ENCODE measurements around the gene CGB1.
"Not testable (repeated sequence)": the region's sequence is repeated elsewhere in the genome, so short reads cannot be mapped to it uniquely, and the experiment has no call there.

CGB1 gene

DNA sequence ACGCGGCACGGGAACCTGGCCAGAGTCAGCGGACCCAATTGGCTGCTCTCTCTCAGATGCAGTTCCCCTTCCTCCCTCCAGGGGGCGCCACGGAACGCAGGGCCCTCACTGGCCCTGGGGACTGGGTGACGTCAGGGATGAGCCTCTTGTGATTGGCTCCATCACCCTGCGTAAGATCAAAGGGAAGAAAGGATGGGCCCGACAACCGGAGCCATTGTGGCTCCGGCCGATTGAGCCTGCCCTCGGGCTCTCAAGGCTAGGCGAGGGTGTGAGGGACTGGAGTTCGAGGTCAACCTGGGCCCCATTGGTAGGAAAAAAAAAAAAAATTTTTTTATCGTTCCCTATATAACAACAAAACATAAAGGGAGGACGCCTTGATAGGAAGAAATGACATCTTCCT is at the start of gene CGB1:
TSS of gene CGB1 (minus strand) at position 81 of the 400 bp plus-strand sequence. CDS start 184 bp downstream, outside the sequence.
- not testable (repeated sequence) for DNase-seq

DNA sequence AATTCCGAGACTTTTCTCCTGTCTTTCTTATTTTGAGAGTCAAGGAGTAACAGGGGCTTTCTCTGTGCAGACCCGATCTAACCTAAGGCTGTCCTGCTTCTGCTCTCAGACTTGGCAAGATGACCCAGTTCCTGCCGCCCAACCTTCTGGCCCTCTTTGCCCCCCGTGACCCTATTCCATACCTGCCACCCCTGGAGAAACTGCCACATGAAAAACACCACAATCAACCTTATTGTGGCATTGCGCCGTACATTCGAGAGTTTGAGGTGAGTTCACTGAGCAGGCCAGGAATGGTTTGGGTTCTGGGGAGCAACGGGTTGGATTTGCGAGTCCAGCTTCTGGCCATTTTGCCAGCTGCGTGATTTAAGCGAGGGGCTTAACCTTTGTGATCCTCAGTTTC is 49.6 kb upstream of the CGB1 start:
- no peak for DNase-seq

- no peak for DNase-seq
These were observed 49.2 kb upstream of the CGB1 start for GRCh38 chr19:49085868-49086232.

DNA sequence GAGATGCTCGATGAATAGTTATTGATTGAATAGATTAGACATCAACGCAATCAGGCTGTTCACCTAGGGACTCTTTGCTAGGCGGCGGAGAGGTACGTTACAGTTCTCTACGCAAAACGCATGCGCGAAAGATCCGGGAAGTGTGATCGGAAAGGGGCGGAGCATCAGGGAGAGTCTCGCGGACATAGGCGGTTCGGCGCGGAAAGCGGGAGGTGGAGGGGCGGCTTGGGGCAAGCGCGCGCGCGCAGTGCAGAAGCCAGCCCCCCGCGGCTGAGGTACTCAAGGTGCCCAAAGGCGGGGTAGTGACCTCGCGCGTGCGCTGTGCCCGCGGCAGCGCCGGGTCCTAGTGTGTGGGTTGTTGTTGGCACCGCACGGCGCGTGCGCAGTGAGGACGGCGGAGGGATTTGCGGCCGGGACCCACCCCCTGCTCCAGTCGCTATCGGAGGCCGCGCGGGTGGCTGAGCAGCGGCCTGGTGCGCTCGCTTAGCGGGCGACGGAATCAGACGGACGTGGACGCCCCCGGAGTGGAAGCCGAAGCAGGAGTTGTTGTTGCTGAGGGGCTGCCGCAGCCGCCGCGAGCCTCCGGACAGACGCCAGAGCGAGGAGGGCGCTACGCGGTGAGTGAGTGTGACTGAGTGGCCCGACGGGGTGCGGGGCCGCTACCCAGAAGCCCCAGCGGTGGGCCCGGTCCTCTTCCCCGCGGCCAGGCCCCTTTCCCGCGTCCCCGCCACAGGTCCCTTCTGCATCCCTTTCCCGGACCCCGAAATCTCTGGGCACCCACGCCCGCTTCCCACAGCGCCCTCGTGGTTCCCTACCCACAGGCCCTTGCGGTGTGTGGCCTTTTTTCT is 48.5 kb upstream of the CGB1 start, which contains the start of gene SNRNP70:
TSS of gene SNRNP70 (plus strand) at position 432 of the 848 bp plus-strand sequence. CDS start 964 bp downstream, outside the sequence.
- peak; percentile 98 for DNase-seq

- DNase-seq: no peak
These were observed 47.7 kb upstream of the CGB1 start for GRCh38 chr19:49084206-49085019.

DNA sequence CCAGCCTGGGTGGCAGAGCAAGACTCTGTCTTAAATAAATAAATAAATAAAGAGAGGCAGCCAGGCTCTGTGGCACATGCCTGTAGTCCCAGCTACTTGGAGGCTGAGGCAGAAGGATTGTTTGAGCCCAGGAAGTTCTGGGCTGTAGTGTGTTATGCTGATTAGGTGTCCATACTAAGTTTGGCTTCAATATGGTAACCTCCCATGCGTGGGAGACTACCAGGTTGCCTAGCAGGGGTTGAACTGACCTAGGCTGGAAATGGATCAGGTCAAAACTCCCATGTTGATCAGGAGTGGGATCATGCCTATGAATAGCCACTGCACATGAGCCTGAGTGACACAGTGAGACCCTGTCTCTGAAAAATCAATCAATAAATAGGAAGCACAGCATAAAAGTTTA is 44.6 kb upstream of the CGB1 start:
- DNase-seq: no peak

- no peak for DNase-seq
These were observed 43.7 kb upstream of the CGB1 start for GRCh38 chr19:49080392-49080791.

DNA sequence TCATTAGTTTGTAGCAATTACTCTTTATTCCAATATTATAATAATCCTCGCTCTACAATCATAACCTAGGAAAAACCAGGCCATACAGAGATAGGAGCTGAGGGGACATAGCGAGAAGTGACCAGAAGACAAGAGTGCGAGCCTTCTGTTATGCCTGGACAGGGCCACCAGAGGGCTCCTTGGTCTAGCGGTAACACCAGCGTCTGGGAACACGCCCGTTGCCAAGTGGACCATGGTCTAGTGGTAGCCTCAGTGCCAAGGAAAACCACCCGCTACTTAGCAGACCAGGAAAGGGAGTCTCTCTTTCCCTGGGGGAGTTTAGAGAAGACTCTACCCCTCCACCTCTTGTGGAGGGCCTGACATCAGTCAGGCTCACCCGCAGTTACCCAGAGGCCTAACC is 38.2 kb upstream of the CGB1 start:
- peak; percentile 7 for DNase-seq

DNA sequence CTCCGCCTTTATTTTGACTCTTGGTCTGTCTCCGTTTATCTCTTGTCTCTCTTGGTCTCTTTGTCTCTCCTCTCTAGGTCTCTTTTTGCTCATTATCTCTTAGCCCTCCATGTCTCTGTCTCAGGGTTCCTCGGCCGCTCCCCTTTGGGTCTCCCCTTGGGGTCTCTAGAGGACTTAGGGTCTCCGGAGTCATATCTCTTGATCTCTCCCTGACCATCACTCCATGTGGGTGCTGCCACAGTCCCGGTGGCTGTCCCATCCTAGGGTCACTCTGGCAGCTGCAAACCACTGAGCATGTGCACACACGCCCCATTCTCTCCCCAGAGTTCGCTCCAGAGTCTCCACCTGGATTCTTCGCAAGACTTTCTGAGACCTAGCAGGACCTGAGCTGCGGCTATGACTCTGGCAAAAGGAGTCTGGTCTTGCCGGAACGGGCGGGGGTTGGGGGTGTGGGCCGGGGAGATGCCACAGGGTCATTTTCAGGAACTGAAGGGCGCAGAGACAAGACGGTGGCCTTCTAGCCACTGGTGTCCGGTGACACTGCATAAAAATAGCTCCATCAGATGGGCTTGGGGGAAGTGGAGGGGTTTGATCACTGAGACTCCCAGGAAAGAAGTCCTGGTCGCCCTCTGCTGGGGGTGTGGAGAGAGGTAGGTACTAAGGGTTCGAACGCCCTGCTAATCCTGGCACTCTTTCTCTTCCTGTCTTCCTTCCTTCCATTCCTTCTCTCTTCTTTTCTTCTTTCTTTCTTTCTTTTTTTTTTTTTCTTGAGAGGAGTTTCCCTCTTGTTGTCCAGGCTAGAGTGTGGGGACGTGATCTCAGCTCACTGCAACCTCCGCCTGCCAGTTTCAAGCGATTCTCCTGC is 37.1 kb upstream of the CGB1 start:
- DNase-seq: no peak

DNA sequence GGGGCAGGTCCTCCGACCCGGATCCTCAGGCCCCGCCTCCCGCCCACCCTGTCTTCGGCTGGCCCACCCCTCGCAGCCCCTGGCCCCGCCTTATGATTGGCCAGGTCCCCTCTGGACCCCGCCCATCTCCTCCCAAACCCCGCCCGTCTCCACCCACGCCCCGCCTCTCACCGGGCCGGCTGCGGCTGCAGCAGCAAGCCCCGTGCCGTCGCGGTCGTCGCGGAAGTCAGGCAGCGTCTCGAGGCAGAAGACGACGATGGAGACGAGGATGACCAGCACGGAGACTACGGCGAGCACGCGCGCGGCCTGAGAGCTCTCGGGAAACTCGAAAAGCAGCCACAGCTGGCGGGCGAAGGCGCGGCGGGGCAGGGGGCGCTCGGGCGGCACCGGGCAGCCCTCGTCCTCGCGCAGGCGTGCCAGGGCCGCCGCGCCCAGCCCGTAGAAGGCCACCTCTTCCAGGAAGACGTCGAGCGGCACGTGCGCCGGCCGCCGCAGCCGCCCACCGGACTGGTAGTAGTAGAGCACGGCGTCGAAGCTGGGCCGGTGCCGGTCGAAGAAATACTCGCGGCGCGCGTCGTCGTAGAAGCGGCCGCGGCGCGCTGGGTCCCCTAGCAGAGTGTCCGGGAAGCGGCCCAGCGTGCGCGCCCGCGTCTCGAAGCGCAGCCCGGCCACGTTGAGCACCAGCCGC is 35.3 kb upstream of the CGB1 start:
- DNase-seq: no peak

DNA sequence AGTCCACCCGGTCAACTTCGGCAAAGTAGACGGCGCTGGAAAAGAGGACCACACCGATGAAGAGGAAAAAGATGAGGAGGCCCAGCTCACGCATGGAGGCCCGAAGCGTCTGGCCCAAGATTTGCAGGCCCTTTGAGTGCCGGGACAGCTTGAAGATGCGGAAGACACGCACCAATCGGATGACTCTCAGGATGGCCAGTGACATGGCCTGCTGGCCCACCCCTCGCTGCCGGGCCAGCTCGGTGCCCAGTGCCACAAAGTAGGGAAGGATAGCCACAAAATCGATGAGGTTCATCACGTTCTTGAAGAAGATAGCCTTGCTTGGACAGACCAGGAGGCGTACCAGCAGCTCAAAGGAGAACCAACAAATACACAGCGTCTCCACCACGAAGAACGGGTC is 33.7 kb upstream of the CGB1 start:
- DNase-seq: no peak

- DNase-seq: no peak
These were observed 32.3 kb upstream of the CGB1 start for GRCh38 chr19:49069026-49069425.

GRCh38 chr19:49067554-49067953 is 30.9 kb upstream of the CGB1 start:
- no peak for DNase-seq

DNA sequence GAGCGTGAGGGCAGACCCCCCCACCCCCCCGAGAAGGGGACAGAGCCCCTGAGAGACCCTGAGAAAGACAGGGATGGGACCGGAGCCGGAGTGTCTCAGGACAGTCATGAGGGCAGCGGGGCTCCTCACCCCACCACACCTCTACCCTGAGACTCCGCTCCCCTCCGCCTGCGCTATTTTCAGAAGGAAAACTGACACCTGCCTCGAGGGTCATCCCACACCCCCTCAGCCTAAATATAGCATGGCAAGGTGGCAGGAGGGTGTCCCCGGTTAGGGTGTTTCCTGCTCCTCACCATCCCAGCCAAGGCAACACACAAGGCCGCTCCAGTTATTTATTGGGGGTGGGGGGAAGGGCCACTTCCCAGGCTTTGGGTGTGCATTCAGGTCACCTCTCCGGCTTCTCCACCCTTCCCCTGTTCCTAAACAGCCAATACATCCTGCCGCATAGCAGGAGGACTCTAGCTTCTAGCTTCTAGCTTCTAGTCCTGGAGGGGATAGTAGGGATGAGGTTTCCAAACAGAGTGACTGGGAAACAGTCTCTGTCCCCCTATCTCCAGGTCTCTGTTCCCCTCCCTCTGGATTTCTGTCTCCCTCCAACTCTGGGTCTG is 29.3 kb upstream of the CGB1 start:
- DNase-seq: no peak

DNA sequence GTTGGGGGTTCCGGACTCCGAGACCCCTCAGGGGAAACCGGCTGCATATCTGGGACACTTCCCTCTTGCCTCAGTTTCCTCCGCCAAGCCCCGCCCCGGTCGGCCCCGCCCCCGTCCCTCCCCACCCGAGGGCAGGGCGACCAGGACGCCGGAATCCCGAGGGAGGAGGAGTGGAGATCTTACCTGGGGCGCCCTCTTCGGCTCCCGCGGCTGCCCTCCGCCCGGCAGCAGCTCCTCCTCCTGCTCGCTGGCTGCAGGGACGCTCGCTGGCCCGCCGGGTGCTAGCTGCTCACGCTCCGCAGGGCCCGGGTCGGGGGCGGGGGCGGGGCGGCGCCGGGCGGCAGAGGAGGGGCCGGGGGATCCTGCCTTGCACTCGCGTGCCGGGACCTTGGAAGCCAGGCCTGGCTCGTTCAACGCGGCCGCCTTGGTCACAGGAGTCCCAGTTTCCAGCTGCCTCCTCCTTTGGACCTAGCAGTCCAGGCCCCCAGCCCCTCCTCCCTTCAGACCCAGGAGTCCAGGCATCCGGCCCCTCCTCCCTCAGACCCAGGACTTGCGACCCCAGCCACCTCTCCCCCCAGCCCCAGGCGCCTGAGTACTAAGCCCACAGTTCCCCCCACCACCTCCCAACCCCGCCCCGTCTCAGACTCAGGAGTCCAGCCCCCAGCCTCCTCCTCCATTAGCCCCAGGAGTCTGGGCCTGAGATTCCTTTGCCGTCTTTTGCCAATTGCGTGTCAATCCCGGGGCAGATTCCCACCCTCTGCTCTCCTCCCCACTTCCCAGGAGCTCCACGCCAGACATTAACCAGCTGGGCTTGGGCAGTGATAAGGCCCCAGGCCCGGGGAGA is 28.3 kb upstream of the CGB1 start, which contains the start of gene NTF4:
TSS of gene NTF4 (minus strand) at position 51 of the 844 bp plus-strand sequence. CDS start 2,821 bp downstream, outside the sequence.
- no peak for DNase-seq

GRCh38 chr19:49064029-49064629 is 27.4 kb upstream of the CGB1 start:
- no peak for DNase-seq

GRCh38 chr19:49061445-49061844 is 24.8 kb upstream of the CGB1 start:
- no peak for DNase-seq

- DNase-seq: no peak
These were observed 24.3 kb upstream of the CGB1 start for GRCh38 chr19:49061000-49061399.

GRCh38 chr19:49059053-49059452 is 22.4 kb upstream of the CGB1 start:
- no peak for DNase-seq

DNA sequence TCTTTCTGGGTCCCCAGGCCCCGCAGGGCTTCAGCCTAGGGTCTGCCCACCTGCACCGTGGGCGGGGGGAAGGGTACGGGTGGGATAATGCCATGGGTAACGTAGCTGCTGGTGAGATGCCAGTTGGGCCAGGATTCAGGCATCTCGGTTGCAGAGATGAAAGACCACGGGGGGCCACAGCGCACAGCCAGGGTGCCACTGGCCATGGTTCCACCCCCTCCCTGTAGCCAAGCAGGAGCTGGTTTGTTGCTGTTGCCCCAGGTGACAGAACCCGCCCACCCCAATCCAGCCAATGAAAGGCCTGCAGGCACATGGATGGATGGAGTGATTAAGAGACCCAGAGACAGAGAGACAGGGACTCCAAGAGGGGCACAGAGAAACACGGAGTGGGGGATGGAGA is 21.9 kb upstream of the CGB1 start:
- no peak for DNase-seq
